Measurements from ENCODE around the gene GAMT.

Gene GAMT

DNA sequence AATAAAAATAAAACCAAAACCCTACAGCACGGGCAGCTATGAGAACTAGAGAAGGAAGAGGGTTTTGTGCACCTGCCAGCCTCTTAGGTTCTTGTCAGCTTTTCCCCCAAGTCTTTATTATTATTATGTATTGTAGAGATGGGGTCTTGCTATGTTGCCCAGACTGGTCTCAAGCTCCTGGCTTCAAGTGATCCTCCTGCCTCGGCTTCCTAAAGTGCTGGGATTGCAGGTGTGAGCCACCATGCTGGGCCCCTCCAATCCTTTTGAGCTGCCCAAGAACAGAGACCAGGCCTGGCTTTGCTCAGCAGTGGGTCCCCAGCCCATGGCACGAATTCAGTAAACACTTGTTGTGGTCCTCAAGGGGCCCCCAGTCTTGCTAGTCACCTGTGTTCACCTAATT lies 19.1 kb downstream of the GAMT start:
- TF ChIP-seq, protein P1, sequence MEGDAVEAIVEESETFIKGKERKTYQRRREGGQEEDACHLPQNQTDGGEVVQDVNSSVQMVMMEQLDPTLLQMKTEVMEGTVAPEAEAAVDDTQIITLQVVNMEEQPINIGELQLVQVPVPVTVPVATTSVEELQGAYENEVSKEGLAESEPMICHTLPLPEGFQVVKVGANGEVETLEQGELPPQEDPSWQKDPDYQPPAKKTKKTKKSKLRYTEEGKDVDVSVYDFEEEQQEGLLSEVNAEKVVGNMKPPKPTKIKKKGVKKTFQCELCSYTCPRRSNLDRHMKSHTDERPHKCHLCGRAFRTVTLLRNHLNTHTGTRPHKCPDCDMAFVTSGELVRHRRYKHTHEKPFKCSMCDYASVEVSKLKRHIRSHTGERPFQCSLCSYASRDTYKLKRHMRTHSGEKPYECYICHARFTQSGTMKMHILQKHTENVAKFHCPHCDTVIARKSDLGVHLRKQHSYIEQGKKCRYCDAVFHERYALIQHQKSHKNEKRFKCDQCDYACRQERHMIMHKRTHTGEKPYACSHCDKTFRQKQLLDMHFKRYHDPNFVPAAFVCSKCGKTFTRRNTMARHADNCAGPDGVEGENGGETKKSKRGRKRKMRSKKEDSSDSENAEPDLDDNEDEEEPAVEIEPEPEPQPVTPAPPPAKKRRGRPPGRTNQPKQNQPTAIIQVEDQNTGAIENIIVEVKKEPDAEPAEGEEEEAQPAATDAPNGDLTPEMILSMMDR (IDR thresholded peaks at IDR 0.05; ENCODE audit: low read depth, low read length) = no peak
- no peak overlapping the region for H3K27ac ChIP-seq
- no peaks in the 10 kb centered on the region for H3K27me3 ChIP-seq (ENCODE audit: insufficient read depth, low read depth, severe bottlenecking)
- no peaks in the 10 kb centered on the region for H3K9me3 ChIP-seq (ENCODE audit: severe bottlenecking)
- H3K4me3 ChIP-seq (ENCODE audit: low read depth, low read length) = no peak overlapping the region
- DNase-seq = no peak
- H3K36me3 ChIP-seq = peaks cover 13% of the 10 kb centered on the region

DNA sequence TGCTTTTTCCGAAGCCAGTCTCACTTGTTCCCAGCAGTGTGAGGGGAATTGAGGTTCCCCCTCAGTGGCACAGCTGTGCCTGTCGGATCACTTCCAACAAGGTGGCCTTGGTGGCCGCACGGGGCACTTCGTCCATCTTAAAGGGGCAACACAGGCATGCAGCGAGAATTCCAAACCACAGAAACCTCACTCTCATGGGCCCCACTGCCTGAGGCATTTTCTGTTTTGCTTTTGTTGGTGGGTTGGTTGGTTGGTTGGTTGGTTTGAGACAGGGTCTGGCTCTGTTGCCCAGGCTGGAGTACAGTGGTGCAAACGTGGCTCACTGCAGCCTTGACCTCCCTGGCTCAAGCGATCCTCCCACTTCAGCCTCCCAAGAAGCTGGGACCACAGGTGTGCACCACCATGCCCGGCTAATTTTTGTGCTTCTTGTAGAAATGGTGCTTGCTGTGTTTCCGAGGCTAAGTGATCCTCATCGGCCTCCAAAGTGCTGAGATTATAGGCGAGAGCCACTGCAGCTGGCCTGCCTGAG lies 21.3 kb downstream of the GAMT start:
- TF ChIP-seq, protein P1 (IDR thresholded peaks at IDR 0.05; ENCODE audit: low read depth, low read length) = no peak
- DNase-seq = no peak
- Histone ChIP-seq H3K27me3 (ENCODE audit: insufficient read depth, low read depth, severe bottlenecking) (no peaks in the 10 kb centered on the region), H3K9me3 (ENCODE audit: severe bottlenecking) (no peaks in the 10 kb centered on the region), H3K27ac (no peak overlapping the region), H3K36me3 (peaks cover 21% of the 10 kb centered on the region), H3K4me3 (ENCODE audit: low read depth, low read length) (no peak overlapping the region)

DNA sequence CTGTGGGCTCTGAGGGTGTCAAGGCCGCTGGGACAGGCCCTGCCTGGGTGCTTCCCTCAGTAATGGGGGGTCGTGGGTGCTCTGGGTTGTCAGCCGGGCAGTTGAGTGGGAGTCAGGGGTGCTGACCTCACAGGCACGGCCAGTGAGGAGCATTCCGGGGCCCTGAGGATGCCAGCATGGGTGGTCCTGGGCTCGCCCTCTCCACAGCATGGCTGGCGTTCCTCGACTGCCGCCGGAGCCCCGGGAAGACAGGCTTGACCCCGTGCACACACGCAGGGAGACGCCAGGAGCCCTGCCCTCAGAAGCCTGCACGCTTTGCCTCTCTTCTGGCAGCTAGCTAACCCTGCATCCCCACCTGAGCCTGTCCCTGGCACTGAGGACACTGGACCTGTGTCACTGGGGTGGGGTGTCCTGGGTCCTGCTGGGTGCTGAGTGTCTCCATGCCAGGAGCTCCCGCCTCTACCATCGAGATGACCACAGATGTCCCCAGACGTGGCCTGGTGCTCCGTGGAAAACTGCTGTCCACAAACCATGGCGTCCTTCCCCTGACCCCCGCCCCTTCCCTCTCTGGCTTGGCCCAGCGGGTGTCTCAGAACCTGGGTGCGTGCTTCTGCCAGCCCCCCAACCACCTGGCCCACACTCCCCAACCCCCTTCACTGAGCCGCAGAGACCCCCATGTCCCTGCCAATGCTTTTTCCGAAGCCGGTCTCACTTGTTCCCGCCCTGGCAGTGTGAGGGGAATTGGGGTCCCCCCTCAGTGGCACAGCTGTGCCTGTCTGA lies 22.0 kb downstream of the GAMT start:
- TF ChIP-seq, protein P1 (IDR thresholded peaks at IDR 0.05; ENCODE audit: low read depth, low read length) = no peak
- H3K9me3 ChIP-seq (ENCODE audit: severe bottlenecking) = no peaks in the 10 kb centered on the region
- H3K27ac ChIP-seq = no peak overlapping the region
- no peak overlapping the region for H3K4me3 ChIP-seq (ENCODE audit: low read depth, low read length)
- no peak for DNase-seq
- no peaks in the 10 kb centered on the region for H3K27me3 ChIP-seq (ENCODE audit: insufficient read depth, low read depth, severe bottlenecking)
- H3K36me3 ChIP-seq = peaks cover 25% of the 10 kb centered on the region

DNA sequence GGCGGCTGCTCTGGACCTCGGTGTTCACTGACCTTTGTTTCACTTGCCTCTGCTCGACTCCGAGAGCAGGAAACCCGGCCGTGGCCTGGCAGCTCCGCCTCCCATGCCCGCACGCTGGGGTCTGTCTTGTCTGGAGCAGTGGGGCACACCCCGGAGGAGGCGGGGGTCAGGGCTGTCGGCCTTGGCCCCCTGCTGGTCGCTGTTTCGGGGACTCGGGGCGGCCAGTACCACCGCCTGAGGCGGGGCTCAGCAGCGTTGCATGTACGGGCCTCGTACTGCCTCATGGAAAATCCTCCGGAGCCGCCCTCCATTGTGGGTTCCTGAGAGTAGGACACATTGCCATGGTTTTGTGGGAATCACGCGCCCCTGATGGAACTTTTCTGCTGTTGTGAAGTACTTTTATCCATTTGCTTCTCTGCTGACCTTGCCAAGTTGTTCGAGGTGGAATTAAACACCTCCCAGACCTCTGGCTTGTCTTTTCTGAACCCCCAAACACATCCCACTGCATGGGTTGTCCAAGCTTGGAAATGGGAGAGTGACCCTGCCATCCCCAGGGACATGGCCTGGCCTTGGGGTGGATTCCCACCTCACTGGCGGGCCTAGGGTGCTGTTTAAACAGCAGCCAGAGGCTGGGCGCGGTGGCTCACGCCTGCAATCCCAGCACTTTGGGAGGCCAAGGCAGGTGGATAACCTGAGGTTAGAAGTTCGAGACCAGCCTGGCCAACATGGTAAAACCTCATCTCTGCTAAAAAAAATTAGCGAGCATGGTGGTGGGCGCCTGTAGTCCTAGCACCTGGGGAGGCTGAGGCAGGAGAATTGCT lies 23.2 kb downstream of the GAMT start:
- no peak for DNase-seq
- Histone ChIP-seq H3K36me3 (peaks cover 30% of the 10 kb centered on the region), H3K27ac (no peak overlapping the region), H3K4me3 (ENCODE audit: low read depth, low read length) (no peak overlapping the region), H3K27me3 (ENCODE audit: insufficient read depth, low read depth, severe bottlenecking) (no peaks in the 10 kb centered on the region), H3K9me3 (ENCODE audit: severe bottlenecking) (no peaks in the 10 kb centered on the region)
- TF ChIP-seq, protein P1 (IDR thresholded peaks at IDR 0.05; ENCODE audit: low read depth, low read length) = no peak

- Histone ChIP-seq H3K9me3 (ENCODE audit: severe bottlenecking) (no peaks in the 10 kb centered on the region), H3K4me3 (ENCODE audit: low read depth, low read length) (no peak overlapping the region), H3K27ac (no peak overlapping the region), H3K36me3 (peaks cover 35% of the 10 kb centered on the region), H3K27me3 (ENCODE audit: insufficient read depth, low read depth, severe bottlenecking) (no peaks in the 10 kb centered on the region)
- DNase-seq = no peak
- TF ChIP-seq, protein P1 (IDR thresholded peaks at IDR 0.05; ENCODE audit: low read depth, low read length) = no peak
Observed at GRCh38 chr19:1377176-1377964, 24.0 kb downstream of the GAMT start.

Measured in WERI-Rb-1 (cell line).